Ectodermal cell (in vitro differentiated cells): ENCODE results near the gene AFF2.
"Not testable (repeated sequence)": the region's sequence is repeated elsewhere in the genome, so short reads cannot be mapped to it uniquely, and the experiment has no call there.

Source experiments
- H3K27ac ChIP-seq: 2 replicates; pipeline ENCODE4 v1.7.0; 2013; ENCODE audit warnings: mild to moderate bottlenecking, low read depth, low read length; ENCODE audit not compliant: insufficient read depth, poor library complexity, severe bottlenecking
- H3K27me3 ChIP-seq: 2 replicates; pipeline ENCODE4 v1.7.0; 2013; ENCODE audit warnings: mild to moderate bottlenecking, low read length; ENCODE audit not compliant: insufficient read depth, control insufficient read depth, poor library complexity, severe bottlenecking
- H3K36me3 ChIP-seq: one replicate; pipeline ENCODE4 v1.7.0; 2013; ENCODE audit warnings: low read length; ENCODE audit not compliant: control insufficient read depth, insufficient read depth
- H3K4me1 ChIP-seq: one replicate; pipeline ENCODE4 v1.7.0; 2013; ENCODE audit warnings: low read length; ENCODE audit not compliant: control insufficient read depth, insufficient read depth
- H3K4me3 ChIP-seq: 2 replicates; pipeline ENCODE4 v1.7.0; 2013; ENCODE audit warnings: low read depth, low read length, control low read depth; ENCODE audit not compliant: insufficient read depth
- H3K9me3 ChIP-seq: 2 replicates; pipeline ENCODE4 v1.7.0; 2013; ENCODE audit warnings: mild to moderate bottlenecking, low read length, moderate library complexity; ENCODE audit not compliant: control insufficient read depth
- WGBS, 2 experiments: methylation state at CpG; one replicate each; pipeline ENCODE4 v1.1.7; 2013; ENCODE audit warnings: missing lambda C conversion rate in 2 of 2; 5-methylcytosine and 5-hydroxymethylcytosine counted together

The AFF2 gene

GRCh38 chrX:148903176-148903575, 402.8 kb downstream of the AFF2 start:
- Histone ChIP-seq H3K4me3 (no peak overlapping the region), H3K27ac (no peak overlapping the region)
- WGBS, 2 experiments: 94 to 100% methylated on average over 2 of the region's 3 CpGs

GRCh38 chrX:148904421-148905111, 404.1 kb downstream of the AFF2 start:
- no peaks in the 10 kb centered on the region for H3K4me1 ChIP-seq
- no peak overlapping the region for H3K27ac ChIP-seq
- H3K27me3 ChIP-seq: no peaks in the 10 kb centered on the region
- no peaks in the 10 kb centered on the region for H3K36me3 ChIP-seq
- no peaks in the 10 kb centered on the region for H3K9me3 ChIP-seq
- no peak overlapping the region for H3K4me3 ChIP-seq
- 97 to 100% methylated on average over 1 to 3 of the region's 3 CpGs for WGBS, 2 experiments

More at GRCh38 chrX:148903176-148903575, 402.8 kb downstream of the AFF2 start:
- Histone ChIP-seq H3K4me1 (no peaks in the 10 kb centered on the region), H3K36me3 (no peaks in the 10 kb centered on the region), H3K9me3 (no peaks in the 10 kb centered on the region), H3K27me3 (no peaks in the 10 kb centered on the region)

GRCh38 chrX:148905400-148905799, 405.0 kb downstream of the AFF2 start:
- H3K9me3 ChIP-seq: no peaks in the 10 kb centered on the region
- no peak overlapping the region for H3K4me3 ChIP-seq
- H3K36me3 ChIP-seq: no peaks in the 10 kb centered on the region
- H3K4me1 ChIP-seq: no peaks in the 10 kb centered on the region
- WGBS, 2 experiments: 31 to 36% methylated on average over 5 of the region's 5 CpGs
- no peak overlapping the region for H3K27ac ChIP-seq
- H3K27me3 ChIP-seq: no peaks in the 10 kb centered on the region

GRCh38 chrX:148906628-148907027, 406.2 kb downstream of the AFF2 start:
- not testable (repeated sequence) for H3K9me3 ChIP-seq, H3K36me3 ChIP-seq, H3K4me3 ChIP-seq, H3K4me1 ChIP-seq, H3K27me3 ChIP-seq, H3K27ac ChIP-seq
- WGBS, 2 experiments: 95 to 98% methylated on average over 11 of the region's 11 CpGs

GRCh38 chrX:148909758-148910157, 409.3 kb downstream of the AFF2 start:
- no peak overlapping the region for H3K27ac ChIP-seq
- H3K4me1 ChIP-seq: peaks cover 4% of the 10 kb centered on the region
- H3K4me3 ChIP-seq: no peak overlapping the region
- no peaks in the 10 kb centered on the region for H3K27me3 ChIP-seq
- H3K36me3 ChIP-seq: no peaks in the 10 kb centered on the region
- H3K9me3 ChIP-seq: no peaks in the 10 kb centered on the region

GRCh38 chrX:148913971-148914370, 413.6 kb downstream of the AFF2 start:
- no peak overlapping the region for H3K27ac ChIP-seq
- no peaks in the 10 kb centered on the region for H3K36me3 ChIP-seq
- WGBS, 2 experiments: 21 to 28% methylated on average over 3 of the region's 3 CpGs
- no peak overlapping the region for H3K4me3 ChIP-seq
- H3K9me3 ChIP-seq: no peaks in the 10 kb centered on the region
- no peaks in the 10 kb centered on the region for H3K27me3 ChIP-seq
- H3K4me1 ChIP-seq: peaks cover 4% of the 10 kb centered on the region

- no peaks in the 10 kb centered on the region for H3K27me3 ChIP-seq
- WGBS, 2 experiments: 81 to 88% methylated on average over 3 of the region's 3 CpGs
- H3K9me3 ChIP-seq: no peaks in the 10 kb centered on the region
- H3K36me3 ChIP-seq: no peaks in the 10 kb centered on the region
- H3K4me3 ChIP-seq: no peak overlapping the region
- no peak overlapping the region for H3K27ac ChIP-seq
- H3K4me1 ChIP-seq: peaks cover 4% of the 10 kb centered on the region
Measured at GRCh38 chrX:148914783-148915182, 414.4 kb downstream of the AFF2 start.

- no peaks in the 10 kb centered on the region for H3K9me3 ChIP-seq
- peaks cover 4% of the 10 kb centered on the region for H3K4me1 ChIP-seq
- H3K27ac ChIP-seq: no peak overlapping the region
- H3K27me3 ChIP-seq: no peaks in the 10 kb centered on the region
- no peaks in the 10 kb centered on the region for H3K36me3 ChIP-seq
- no peak overlapping the region for H3K4me3 ChIP-seq
- WGBS, 2 experiments: 93% methylated on average over 3 of the region's 5 CpGs
Measured at GRCh38 chrX:148915474-148915873, 415.1 kb downstream of the AFF2 start.

GRCh38 chrX:148917441-148917840, 417.0 kb downstream of the AFF2 start:
- H3K36me3 ChIP-seq: no peaks in the 10 kb centered on the region
- H3K4me1 ChIP-seq: peaks cover 4% of the 10 kb centered on the region
- H3K9me3 ChIP-seq: no peaks in the 10 kb centered on the region
- H3K4me3 ChIP-seq: no peak overlapping the region
- 94 to 100% methylated on average over 2 of the region's 4 CpGs for WGBS, 2 experiments
- H3K27ac ChIP-seq: no peak overlapping the region
- H3K27me3 ChIP-seq: no peaks in the 10 kb centered on the region

- Histone ChIP-seq H3K4me3 (no peak overlapping the region), H3K4me1 (no peaks in the 10 kb centered on the region), H3K27ac (no peak overlapping the region), H3K27me3 (no peaks in the 10 kb centered on the region), H3K9me3 (no peaks in the 10 kb centered on the region), H3K36me3 (no peaks in the 10 kb centered on the region)
- WGBS, 2 experiments: 88% methylated on average over 1 of the region's 2 CpGs; no CpG with 5 or more reads in 1 of the 2 experiments
Measured at GRCh38 chrX:148923631-148924030, 423.2 kb downstream of the AFF2 start.

- no peaks in the 10 kb centered on the region for H3K4me1 ChIP-seq
- no peaks in the 10 kb centered on the region for H3K9me3 ChIP-seq
- no peaks in the 10 kb centered on the region for H3K36me3 ChIP-seq
- H3K27ac ChIP-seq: no peak overlapping the region
- H3K27me3 ChIP-seq: no peaks in the 10 kb centered on the region
- H3K4me3 ChIP-seq: no peak overlapping the region
- WGBS, 2 experiments: 94% methylated on average over 3 of the region's 4 CpGs; no CpG with 5 or more reads in 1 of the 2 experiments
Measured at GRCh38 chrX:148926371-148926770, 426.0 kb downstream of the AFF2 start.
